HepG2 (cell line): ENCODE data around the gene SULT4A1.

Source experiments
- CHD2 ChIP-seq: IDR thresholded peaks from 2 replicates; pipeline ENCODE4 v1.6.1; 2011; ENCODE audit warnings: low read depth, low read length, improper control_type of control experiment
- EZH2 ChIP-seq: conservative IDR thresholded peaks from 2 replicates; pipeline ENCODE4 v1.6.1; 2012; ENCODE audit warnings: mild to moderate bottlenecking, low read depth, low read length, moderate library complexity
- GMEB1 ChIP-seq: sonication (generic); formaldehyde crosslinking; IDR thresholded peaks from 2 replicates; pipeline ENCODE4 v1.5.1; 2020; ENCODE audit warnings: missing genetic modification reagents, mild to moderate bottlenecking, borderline replicate concordance
- JUN ChIP-seq: sonication (generic); formaldehyde crosslinking; IDR thresholded peaks from 2 replicates; pipeline ENCODE4 v1.4.0; 2020; ENCODE audit warnings: mild to moderate bottlenecking, missing genetic modification reagents
- MAZ ChIP-seq, 2 experiments: sonication (generic) in 1 of 2; formaldehyde crosslinking in 1 of 2; IDR thresholded peaks; 2 replicates each; pipeline versions ENCODE4 v1.5.0 to v1.6.1; 2012 to 2020; ENCODE audit warnings: low read depth in 2 of 2, mild to moderate bottlenecking in 2 of 2, borderline replicate concordance in 1 of 2, improper control_type of control experiment in 1 of 2, low read length in 1 of 2, missing genetic modification reagents in 1 of 2, moderate library complexity in 1 of 2
- NR3C1 ChIP-seq: sonication (generic); formaldehyde crosslinking; IDR thresholded peaks from 2 replicates; pipeline ENCODE4 v1.4.0; 2020; ENCODE audit warnings: missing genetic modification reagents
- PAF1 ChIP-seq: IDR thresholded peaks from 2 replicates; pipeline ENCODE4 v1.6.1; 2016; ENCODE audit warnings: missing genetic modification reagents, missing compliant biosample characterization
- POLR2A ChIP-seq, 2 experiments: IDR thresholded peaks; 2 replicates each; pipeline ENCODE4 v1.6.1; 2011; ENCODE audit warnings: low read depth in 2 of 2, low read length in 2 of 2, mild to moderate bottlenecking in 1 of 2, moderate library complexity in 1 of 2; ENCODE audit not compliant: insufficient read depth in 1 of 2
- SP1 ChIP-seq, 2 experiments: fragments of 450-650 bp in 1 of 2; sonication (generic) in 1 of 2; formaldehyde crosslinking in 1 of 2; IDR thresholded peaks; 2 replicates each; pipeline versions ENCODE4 v1.4.0 to v1.6.1; 2016 to 2020; ENCODE audit warnings: missing genetic modification reagents in 1 of 2
- SP2 ChIP-seq: sonication (generic); formaldehyde crosslinking; IDR thresholded peaks from 2 replicates; pipeline ENCODE4 v1.5.1; 2020; ENCODE audit warnings: mild to moderate bottlenecking, missing genetic modification reagents
- ZNF280D ChIP-seq: sonication (generic); formaldehyde crosslinking; IDR thresholded peaks from 2 replicates; pipeline ENCODE4 v1.5.1; 2020; ENCODE audit warnings: mild to moderate bottlenecking, missing genetic modification reagents
- ZNF431 ChIP-seq: sonication (generic); formaldehyde crosslinking; IDR thresholded peaks from 2 replicates; pipeline ENCODE4 v1.9.0; 2022; ENCODE audit warnings: missing genetic modification reagents, low read depth, mild to moderate bottlenecking, borderline replicate concordance
- ZZZ3 ChIP-seq: sonication (generic); formaldehyde crosslinking; IDR thresholded peaks from 2 replicates; pipeline ENCODE4 v1.4.0; 2020; ENCODE audit warnings: missing genetic modification reagents, mild to moderate bottlenecking, borderline replicate concordance
- TF ChIP-seq, protein P1 (sequence below), 2 experiments: IDR thresholded peaks; 2 replicates each; pipeline ENCODE4 v1.6.1; 2011 to 2012; ENCODE audit warnings: low read length in 2 of 2, borderline replicate concordance in 1 of 2, low read depth in 1 of 2, mild to moderate bottlenecking in 1 of 2, moderate library complexity in 1 of 2

DNA sequence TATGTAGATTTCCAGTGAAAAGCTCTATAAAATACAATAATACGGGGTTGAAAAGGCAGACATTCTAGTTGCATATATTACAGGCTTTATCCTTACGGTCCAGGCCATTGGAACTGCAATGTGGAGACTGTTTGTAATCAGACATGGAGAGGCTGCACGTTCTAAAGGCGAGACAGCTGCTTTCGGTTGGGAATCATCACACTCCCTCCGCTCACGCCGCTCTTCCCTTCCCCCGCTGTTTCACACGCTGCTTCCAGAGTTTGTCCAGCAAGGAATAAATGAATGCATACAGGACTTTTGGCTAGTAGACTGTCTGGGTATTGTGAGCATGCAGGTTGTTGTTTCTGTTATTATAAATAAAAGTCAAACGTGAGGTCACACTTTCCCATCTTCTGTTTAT is 36.7 kb downstream of the SULT4A1 start:
- TF ChIP-seq MAZ (IDR thresholded peaks at IDR 0.05; ENCODE audit: borderline replicate concordance, low read depth, low read length) (no peak), MAZ (CRISPR knock-in tag; IDR thresholded peaks at IDR 0.05; ENCODE audit: low read depth) (no peak), ZNF280D (CRISPR knock-in tag) (no peak), EZH2 (no peak), SP2 (no peak), POLR2A (IDR thresholded peaks at IDR 0.05; ENCODE audit: insufficient read depth in 1 of 2, low read depth in 2 of 2, low read length in 2 of 2) (no peak), SP1 (IDR thresholded peaks at IDR 0.05) (no peak), SP1 (CRISPR knock-in tag; IDR thresholded peaks at IDR 0.05) (no peak), JUN (CRISPR knock-in tag) (no peak), ZNF431 (no peak), PAF1 (CRISPR knock-in tag) (no peak), NR3C1 (CRISPR knock-in tag) (no peak), ZZZ3 (CRISPR knock-in tag) (no peak), CHD2 (no peak), GMEB1 (CRISPR knock-in tag) (no peak)
- TF ChIP-seq, protein P1, sequence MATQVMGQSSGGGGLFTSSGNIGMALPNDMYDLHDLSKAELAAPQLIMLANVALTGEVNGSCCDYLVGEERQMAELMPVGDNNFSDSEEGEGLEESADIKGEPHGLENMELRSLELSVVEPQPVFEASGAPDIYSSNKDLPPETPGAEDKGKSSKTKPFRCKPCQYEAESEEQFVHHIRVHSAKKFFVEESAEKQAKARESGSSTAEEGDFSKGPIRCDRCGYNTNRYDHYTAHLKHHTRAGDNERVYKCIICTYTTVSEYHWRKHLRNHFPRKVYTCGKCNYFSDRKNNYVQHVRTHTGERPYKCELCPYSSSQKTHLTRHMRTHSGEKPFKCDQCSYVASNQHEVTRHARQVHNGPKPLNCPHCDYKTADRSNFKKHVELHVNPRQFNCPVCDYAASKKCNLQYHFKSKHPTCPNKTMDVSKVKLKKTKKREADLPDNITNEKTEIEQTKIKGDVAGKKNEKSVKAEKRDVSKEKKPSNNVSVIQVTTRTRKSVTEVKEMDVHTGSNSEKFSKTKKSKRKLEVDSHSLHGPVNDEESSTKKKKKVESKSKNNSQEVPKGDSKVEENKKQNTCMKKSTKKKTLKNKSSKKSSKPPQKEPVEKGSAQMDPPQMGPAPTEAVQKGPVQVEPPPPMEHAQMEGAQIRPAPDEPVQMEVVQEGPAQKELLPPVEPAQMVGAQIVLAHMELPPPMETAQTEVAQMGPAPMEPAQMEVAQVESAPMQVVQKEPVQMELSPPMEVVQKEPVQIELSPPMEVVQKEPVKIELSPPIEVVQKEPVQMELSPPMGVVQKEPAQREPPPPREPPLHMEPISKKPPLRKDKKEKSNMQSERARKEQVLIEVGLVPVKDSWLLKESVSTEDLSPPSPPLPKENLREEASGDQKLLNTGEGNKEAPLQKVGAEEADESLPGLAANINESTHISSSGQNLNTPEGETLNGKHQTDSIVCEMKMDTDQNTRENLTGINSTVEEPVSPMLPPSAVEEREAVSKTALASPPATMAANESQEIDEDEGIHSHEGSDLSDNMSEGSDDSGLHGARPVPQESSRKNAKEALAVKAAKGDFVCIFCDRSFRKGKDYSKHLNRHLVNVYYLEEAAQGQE (IDR thresholded peaks at IDR 0.05; ENCODE audit: borderline replicate concordance in 1 of 2, low read depth in 1 of 2, low read length in 2 of 2), result no peak
